T-helper 2 cell treated with Interferon-gamma antibody and Interleukin-4, amounts not matched to agents 5 μg/mL and 100 μg/mL, for 36 hours (primary cell): ENCODE measurements around the gene EXOC2.

Experiments used
- DNase-seq: peaks from one replicate; pipeline ENCODE4 v3.0.0; 2021; ENCODE audit warnings: low spot score
- H3K27ac Mint-ChIP-seq: one replicate; pipeline ENCODE4 v1.8.0; 2021; ENCODE audit warnings: mild to moderate bottlenecking, mixed read lengths
- H3K27me3 Mint-ChIP-seq: one replicate; pipeline ENCODE4 v1.8.0; 2021; ENCODE audit warnings: low read depth, mixed read lengths
- H3K36me3 Mint-ChIP-seq: one replicate; pipeline ENCODE4 v1.8.0; 2021; ENCODE audit warnings: low read depth, mixed read lengths
- H3K4me1 Mint-ChIP-seq: one replicate; pipeline ENCODE4 v1.8.0; 2021; ENCODE audit warnings: low read depth, mixed read lengths
- H3K4me3 Mint-ChIP-seq: one replicate; pipeline ENCODE4 v1.8.0; 2022; ENCODE audit warnings: mild to moderate bottlenecking, moderate library complexity, mixed read lengths
- H3K9me3 Mint-ChIP-seq: one replicate; pipeline ENCODE4 v1.8.0; 2021; ENCODE audit warnings: mixed read lengths

Gene EXOC2

GRCh38 chr6:489762-490161, 203.2 kb downstream of the EXOC2 start:
- Mint-ChIP-seq H3K4me1 (peaks cover 72% of the 10 kb centered on the region), H3K4me3 (peak overlapping the region; percentile 75), H3K27me3 (no peaks in the 10 kb centered on the region), H3K36me3 (peaks cover 31% of the 10 kb centered on the region), H3K9me3 (peaks cover 6% of the 10 kb centered on the region), H3K27ac (peak overlapping the region; percentile 99)
- DNase-seq, result no peak

DNA sequence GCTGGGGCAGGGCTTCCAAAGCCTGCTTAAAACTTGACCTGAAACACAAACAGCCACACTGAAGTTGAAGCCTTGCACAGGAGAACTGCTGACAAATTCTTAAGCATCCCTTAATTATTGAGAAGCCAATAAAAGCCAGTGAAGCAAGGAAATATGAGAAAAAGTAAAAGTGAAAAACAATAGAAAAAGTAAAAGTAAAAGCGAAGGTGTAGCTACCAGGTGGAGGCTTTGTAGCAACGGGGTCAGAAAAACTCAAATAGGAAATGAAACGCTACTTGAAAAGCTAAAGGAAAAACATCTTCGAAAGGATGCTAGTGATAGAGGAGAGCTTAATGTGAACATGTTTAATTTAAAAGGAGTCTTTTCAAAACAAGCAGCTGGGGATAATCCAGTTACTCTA, 203.9 kb downstream of the EXOC2 start:
- peak overlapping the region; percentile 75 for H3K4me3 Mint-ChIP-seq
- no peak for DNase-seq
- H3K27me3 Mint-ChIP-seq, result no peaks in the 10 kb centered on the region
- H3K36me3 Mint-ChIP-seq, result peaks cover 37% of the 10 kb centered on the region
- peaks cover 73% of the 10 kb centered on the region for H3K4me1 Mint-ChIP-seq
- H3K27ac Mint-ChIP-seq, result peak overlapping the region; percentile 99
- peaks cover 8% of the 10 kb centered on the region for H3K9me3 Mint-ChIP-seq

DNA sequence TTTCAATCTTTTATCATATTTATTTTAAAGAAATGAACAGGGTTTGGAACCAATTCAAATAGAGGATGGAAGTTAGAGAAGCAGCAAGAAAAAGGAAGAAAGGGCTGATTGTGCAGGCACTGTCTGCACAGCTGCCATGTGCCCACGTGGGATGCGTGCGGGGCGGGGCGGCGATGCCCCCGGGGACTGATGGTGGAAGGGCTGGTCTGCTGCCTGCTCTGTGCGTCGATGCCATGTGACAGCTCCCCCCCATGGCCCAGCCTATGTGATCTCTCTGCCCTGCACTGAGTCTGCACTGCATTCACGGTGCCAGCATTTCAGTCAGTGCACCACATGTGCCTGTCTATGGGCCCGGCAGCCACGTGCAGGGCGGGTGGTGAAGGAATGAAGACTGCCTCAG, 205.0 kb downstream of the EXOC2 start:
- H3K36me3 Mint-ChIP-seq, result peaks cover 37% of the 10 kb centered on the region
- no peaks in the 10 kb centered on the region for H3K27me3 Mint-ChIP-seq
- no peak overlapping the region for H3K27ac Mint-ChIP-seq
- DNase-seq, result no peak
- peaks cover 10% of the 10 kb centered on the region for H3K9me3 Mint-ChIP-seq
- peaks cover 71% of the 10 kb centered on the region for H3K4me1 Mint-ChIP-seq
- no peak overlapping the region for H3K4me3 Mint-ChIP-seq

DNA sequence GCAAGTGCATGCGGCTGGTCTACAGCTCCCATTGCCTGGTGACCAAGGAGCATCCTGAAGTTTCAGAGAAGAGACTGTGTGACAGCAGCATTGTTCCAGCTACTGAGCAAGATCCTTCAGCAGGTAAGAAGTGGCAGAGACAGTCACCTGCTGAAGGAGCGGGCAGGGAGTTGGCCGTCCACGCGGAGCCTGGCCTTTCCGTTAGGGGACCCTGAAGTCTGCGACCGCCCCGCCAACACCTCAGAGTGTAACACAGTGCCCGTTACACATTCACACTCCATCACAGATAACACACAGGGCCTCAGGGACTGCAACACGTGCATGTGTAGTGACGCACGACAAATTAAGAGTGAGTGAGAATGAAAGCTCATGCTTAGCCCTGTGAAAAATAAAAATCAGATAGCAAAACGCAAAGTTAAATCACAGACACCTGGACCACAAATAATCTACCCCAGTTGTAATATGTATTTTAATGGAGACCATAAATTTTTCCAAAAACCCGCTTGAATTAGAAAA, 207.2 kb downstream of the EXOC2 start:
- Mint-ChIP-seq H3K4me1 (peaks cover 62% of the 10 kb centered on the region), H3K27me3 (no peaks in the 10 kb centered on the region), H3K9me3 (peaks cover 3% of the 10 kb centered on the region), H3K27ac (no peak overlapping the region), H3K36me3 (peaks cover 37% of the 10 kb centered on the region), H3K4me3 (no peak overlapping the region)
- no peak for DNase-seq

DNA sequence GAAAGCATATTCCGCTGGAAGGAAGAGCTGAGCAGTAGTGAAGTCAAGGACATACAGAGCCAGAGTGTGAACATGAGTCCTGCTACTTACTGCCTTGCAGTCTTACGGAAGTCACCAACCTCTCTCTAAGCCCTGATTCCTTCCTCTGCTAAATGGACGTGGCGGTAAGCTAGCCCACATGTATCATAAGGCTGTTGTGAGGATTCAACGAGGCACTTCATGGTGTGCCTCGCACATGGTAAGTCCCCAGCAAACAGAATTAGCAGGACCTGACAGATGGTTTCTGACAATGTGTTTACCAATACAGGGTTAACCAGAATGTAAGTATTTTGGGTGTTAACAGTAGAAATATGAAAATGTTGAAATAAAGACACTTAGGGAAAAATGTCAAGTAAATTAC, 208.2 kb downstream of the EXOC2 start:
- peak overlapping the region; percentile 50 for H3K4me3 Mint-ChIP-seq
- peaks cover 62% of the 10 kb centered on the region for H3K4me1 Mint-ChIP-seq
- H3K9me3 Mint-ChIP-seq, result peaks cover 3% of the 10 kb centered on the region
- no peaks in the 10 kb centered on the region for H3K27me3 Mint-ChIP-seq
- no peak for DNase-seq
- H3K36me3 Mint-ChIP-seq, result peaks cover 37% of the 10 kb centered on the region
- peak overlapping the region; percentile 83 for H3K27ac Mint-ChIP-seq

DNA sequence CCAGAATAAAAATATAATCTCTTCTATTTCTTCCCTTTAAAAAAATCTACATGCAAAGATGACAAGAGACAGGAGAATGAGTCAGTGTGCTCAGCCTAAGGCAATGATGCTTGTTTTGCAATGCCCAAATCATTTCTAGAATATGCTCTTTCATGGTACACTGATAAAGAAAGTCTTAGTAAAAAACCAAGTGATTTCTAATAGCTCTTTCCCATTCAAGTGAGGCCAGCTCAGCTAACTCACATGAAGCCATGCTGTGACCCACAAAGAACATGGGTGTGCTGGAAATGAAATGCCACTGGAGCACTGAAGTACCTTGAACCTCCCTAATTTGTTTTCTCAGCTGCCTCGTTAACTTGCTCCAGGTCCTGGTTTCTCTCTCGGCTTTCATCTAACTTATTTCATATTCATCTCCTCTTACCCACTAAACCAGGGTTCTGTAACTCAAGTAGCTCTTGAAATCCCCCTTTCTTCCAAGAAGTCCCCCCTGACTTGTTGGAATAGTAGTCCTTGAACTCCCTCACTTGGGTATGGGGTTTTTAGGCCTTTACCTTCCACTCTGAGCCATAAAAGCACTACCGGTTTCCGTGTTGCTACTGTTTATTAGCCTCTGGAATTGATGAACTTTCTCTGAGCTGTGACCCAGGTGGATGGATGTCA, 208.7 kb downstream of the EXOC2 start:
- Mint-ChIP-seq H3K36me3 (peaks cover 35% of the 10 kb centered on the region), H3K27ac (peak overlapping the region; percentile 83), H3K4me3 (peak overlapping the region; percentile 50), H3K9me3 (peaks cover 3% of the 10 kb centered on the region), H3K4me1 (peaks cover 62% of the 10 kb centered on the region), H3K27me3 (no peaks in the 10 kb centered on the region)
- DNase-seq, result peak; percentile 68

DNA sequence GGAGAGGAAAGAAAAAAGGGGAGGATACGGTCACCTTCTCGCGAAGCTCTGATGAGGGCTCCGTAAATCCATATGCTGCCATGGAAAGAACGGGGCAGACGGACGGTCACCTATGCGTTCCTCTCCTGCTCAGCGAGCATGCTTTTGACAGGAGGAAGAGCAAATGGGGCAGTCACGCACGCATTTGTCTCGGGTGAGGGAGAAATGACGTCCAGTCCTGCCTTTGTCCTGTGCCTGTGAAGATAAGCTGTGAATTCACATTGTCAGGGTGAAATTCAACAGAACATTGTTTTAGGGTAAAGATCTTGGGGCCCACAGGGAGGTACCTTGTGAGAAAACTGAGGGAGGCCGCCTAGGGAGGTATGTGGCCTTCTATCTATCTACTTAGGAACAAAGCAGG, 217.6 kb downstream of the EXOC2 start:
- Mint-ChIP-seq H3K27me3 (no peaks in the 10 kb centered on the region), H3K4me3 (peak overlapping the region; percentile 23), H3K4me1 (peaks cover 65% of the 10 kb centered on the region), H3K36me3 (no peaks in the 10 kb centered on the region), H3K9me3 (no peaks in the 10 kb centered on the region), H3K27ac (peak overlapping the region; percentile 88)
- no peak for DNase-seq

DNA sequence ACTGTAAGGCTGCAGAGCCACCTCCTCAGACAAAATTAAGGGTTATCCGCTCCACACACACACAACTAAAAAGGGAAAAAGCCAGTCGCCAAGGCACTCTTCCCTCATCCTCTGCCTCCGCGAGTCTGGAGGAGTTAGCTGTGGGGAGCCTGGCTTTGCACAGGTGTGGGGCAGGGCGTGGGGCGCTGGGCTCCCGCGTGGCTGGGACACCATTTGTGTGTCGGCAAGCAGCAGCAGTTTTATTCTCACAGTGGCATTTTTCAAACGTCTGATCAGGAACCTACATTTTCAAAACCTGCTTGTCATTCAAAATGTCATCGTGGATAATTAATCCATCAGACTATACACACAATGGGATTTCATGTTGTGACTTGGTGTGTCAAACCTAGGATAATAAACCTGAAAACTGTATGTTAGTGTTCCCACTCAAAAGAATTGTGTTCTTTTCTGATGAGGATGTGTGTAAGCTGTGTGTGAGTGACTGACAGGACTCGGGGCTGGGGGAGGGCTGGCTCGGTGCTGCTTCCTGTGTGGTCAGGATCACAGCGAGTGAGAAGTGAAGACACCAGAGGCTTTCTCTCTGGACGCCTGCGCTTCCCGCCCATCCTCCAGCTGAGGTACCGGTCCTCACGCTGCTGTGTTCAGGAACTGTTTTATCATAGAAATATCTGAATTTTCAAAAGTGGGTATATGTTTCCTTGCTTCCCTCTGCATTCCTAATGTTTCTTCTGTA, 218.3 kb downstream of the EXOC2 start:
- peaks cover 64% of the 10 kb centered on the region for H3K4me1 Mint-ChIP-seq
- H3K9me3 Mint-ChIP-seq, result no peaks in the 10 kb centered on the region
- peak overlapping the region; percentile 23 for H3K4me3 Mint-ChIP-seq
- no peaks in the 10 kb centered on the region for H3K36me3 Mint-ChIP-seq
- DNase-seq, result peak; percentile 82
- H3K27me3 Mint-ChIP-seq, result no peaks in the 10 kb centered on the region
- peak overlapping the region; percentile 88 for H3K27ac Mint-ChIP-seq

DNA sequence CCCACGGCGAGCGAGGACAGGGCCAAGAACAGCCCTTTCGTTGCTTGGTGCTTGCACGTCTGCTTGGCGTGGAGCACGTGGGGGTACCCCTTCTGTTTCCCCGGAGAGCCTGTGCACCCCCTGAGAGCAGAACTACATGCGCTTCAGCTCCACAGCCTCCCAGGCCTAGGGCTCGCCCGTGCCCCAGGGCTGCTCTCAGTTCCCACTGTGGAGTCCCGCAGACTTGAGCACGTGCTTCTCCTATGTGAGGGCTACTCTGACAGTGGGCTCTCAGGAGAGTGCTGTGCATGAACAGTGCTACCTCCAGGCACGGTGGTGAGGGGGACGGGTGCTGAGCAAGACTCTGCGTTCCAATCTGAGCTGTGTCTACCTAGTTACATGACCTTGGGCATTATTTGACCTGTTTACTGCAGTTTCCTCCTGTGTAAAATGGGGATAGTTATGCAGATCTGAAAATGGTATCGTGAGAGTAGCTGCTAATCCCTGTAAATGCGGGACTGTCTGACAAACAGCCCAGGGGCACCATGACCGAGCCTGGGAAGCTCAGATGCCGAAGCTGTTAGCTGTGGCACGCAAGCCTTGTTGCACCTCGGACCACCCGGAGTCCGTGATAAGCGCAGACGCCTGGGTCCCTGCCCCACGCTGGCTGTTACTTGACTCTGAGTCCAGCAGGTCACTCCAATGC, 219.0 kb downstream of the EXOC2 start:
- H3K9me3 Mint-ChIP-seq, result no peaks in the 10 kb centered on the region
- H3K4me3 Mint-ChIP-seq, result peak overlapping the region; percentile 23
- no peaks in the 10 kb centered on the region for H3K36me3 Mint-ChIP-seq
- DNase-seq, result no peak
- H3K27ac Mint-ChIP-seq, result peak overlapping the region; percentile 88
- no peaks in the 10 kb centered on the region for H3K27me3 Mint-ChIP-seq
- H3K4me1 Mint-ChIP-seq, result peaks cover 59% of the 10 kb centered on the region

DNA sequence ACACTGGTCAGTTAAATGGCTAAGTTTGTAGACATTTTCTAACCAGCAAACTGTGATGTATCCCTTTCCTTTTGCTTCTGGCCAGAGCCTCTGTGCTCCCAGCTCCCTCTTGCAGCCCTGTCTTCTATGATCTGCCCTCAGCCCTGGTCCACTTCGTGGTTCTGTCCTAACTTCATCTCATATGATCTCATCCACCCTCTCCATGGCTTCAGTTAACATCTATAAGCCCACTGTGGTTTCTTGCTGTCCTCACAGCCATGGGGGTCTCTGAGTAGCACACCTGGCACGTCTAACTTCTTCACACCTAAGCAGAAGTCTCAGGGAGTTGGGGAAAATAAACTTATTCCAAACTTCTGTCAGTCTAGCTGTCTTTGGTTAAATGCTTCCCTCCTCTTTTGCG, 219.6 kb downstream of the EXOC2 start:
- H3K4me3 Mint-ChIP-seq, result no peak overlapping the region
- no peak overlapping the region for H3K27ac Mint-ChIP-seq
- no peak for DNase-seq
- H3K27me3 Mint-ChIP-seq, result no peaks in the 10 kb centered on the region
- H3K4me1 Mint-ChIP-seq, result peaks cover 57% of the 10 kb centered on the region
- H3K9me3 Mint-ChIP-seq, result no peaks in the 10 kb centered on the region
- no peaks in the 10 kb centered on the region for H3K36me3 Mint-ChIP-seq

DNA sequence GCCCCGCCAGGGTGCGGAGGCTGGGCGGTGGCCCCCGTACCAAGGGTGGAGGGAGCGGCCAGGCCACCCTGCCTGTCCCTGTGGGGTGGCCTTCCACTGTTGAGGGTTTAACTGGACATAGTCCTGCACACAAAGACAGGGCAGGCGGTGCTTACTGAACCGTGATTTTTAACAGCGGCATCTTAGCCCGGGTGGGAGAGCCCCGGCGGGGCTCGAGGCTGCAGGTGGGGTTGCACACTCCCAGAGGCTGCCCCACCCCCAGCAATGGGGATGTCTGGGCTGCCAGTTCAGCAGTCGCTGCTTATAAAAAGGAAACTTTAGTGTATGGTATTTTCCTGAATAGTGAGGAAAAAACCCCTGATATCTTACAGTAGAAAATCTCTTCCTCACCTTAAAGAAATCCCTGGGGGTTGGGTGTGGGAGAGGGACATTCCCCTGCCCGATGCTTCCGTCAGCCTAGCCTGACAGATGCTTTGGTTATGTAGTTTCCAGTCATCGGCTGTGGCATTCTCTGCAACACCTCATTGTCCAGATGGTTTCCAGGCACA, 222.0 kb downstream of the EXOC2 start:
- Mint-ChIP-seq H3K27ac (no peak overlapping the region), H3K4me3 (no peak overlapping the region), H3K9me3 (no peaks in the 10 kb centered on the region), H3K36me3 (no peaks in the 10 kb centered on the region), H3K4me1 (peaks cover 66% of the 10 kb centered on the region), H3K27me3 (no peaks in the 10 kb centered on the region)
- no peak for DNase-seq

- peak overlapping the region; percentile 9 for H3K27ac Mint-ChIP-seq
These were observed 222.7 kb downstream of the EXOC2 start for GRCh38 chr6:470051-470900.

GRCh38 chr6:467671-468082, 225.3 kb downstream of the EXOC2 start:
- no peak overlapping the region for H3K27ac Mint-ChIP-seq
- peak; percentile 47 for DNase-seq
- H3K9me3 Mint-ChIP-seq, result no peaks in the 10 kb centered on the region
- H3K4me1 Mint-ChIP-seq, result peaks cover 42% of the 10 kb centered on the region
- H3K27me3 Mint-ChIP-seq, result peaks cover 3% of the 10 kb centered on the region
- peak overlapping the region; percentile 11 for H3K4me3 Mint-ChIP-seq
- no peaks in the 10 kb centered on the region for H3K36me3 Mint-ChIP-seq

More at GRCh38 chr6:470051-470900, 222.7 kb downstream of the EXOC2 start:
- H3K27me3 Mint-ChIP-seq, result peaks cover 3% of the 10 kb centered on the region
- no peak overlapping the region for H3K4me3 Mint-ChIP-seq
- H3K9me3 Mint-ChIP-seq, result no peaks in the 10 kb centered on the region
- H3K4me1 Mint-ChIP-seq, result peaks cover 63% of the 10 kb centered on the region
- no peaks in the 10 kb centered on the region for H3K36me3 Mint-ChIP-seq
- no peak for DNase-seq
